K562 (cell line): Measurements from ENCODE around the gene ARHGAP22. TPM values are rescaled to one million over a fixed set of nuclear protein-coding genes. Genes with fewer than 3 reads are reported as not detected.
A peak's percentile ranks its signal among the peaks of the same experiment; 100 is the strongest.

ENCODE experiments used
- ATAC-seq: fragments of 200-7000 bp; cut with Tn5 transposase; 3 replicates; pipeline ENCODE4 v1.9.1; 2020; ENCODE audit warnings: moderate library complexity
- BruUV-seq: library from RNA; stranded (reverse); fragments of 400-500 nt; replicated peaks from 2 replicates; lab custom pipeline; 2021; lab: Mats Ljungman, UMichigan
- CTCF ChIA-PET: fragments of 300-600 bp; formaldehyde crosslinking; extraction: SDS; loops from one replicate; lab custom pipeline; 2021; ENCODE audit warnings: low intra/inter-chr PET ratio; lab: Yijun Ruan, JAX
- POLR2A ChIA-PET: fragments of 300-600, 350-650 bp; sonication (Branson Sonifier 250); formaldehyde crosslinking; extraction: SDS; loops from one replicate; lab custom pipeline; 2021; ENCODE audit warnings: antibody characterized with exemption, inconsistent platforms; lab: Yijun Ruan, JAX
- DNase-seq, 4 experiments: peaks; one replicate each; pipeline versions ENCODE4 v3.0.0 to v3.0.0-alpha.2; 2011 to 2018; ENCODE audit warnings: low spot score in 3 of 4, mixed read lengths in 3 of 4; ENCODE audit errors: extremely low read depth in 1 of 4
- FAIRE-seq: peaks from 2 replicates; lab custom pipeline; 2011; peaks lifted over from hg19 to GRCh38; lab: Jason Lieb, UNC
- H2AFZ ChIP-seq: 2 replicates; pipeline ENCODE4 v1.6.0; 2011; ENCODE audit warnings: low read depth, low read length, control low read depth, inconsistent platforms
- H3K27ac ChIP-seq: fragments of 200-600 bp; 3 replicates; pipeline ENCODE4 v1.8.0; 2011; ENCODE audit warnings: low read depth, mild to moderate bottlenecking, control low read depth, inconsistent platforms, low read length, moderate library complexity, mixed read lengths; ENCODE audit errors: extremely low read depth
- H3K27me3 ChIP-seq, 2 experiments: fragments of 300-600 bp in 1 of 2; 2 replicates in 1 of 2; 3 replicates in 1 of 2; pipeline versions ENCODE4 v1.6.0 to v1.8.0; 2011; ENCODE audit warnings: inconsistent platforms in 2 of 2, low read length in 2 of 2, mild to moderate bottlenecking in 1 of 2, mixed read lengths in 1 of 2, moderate library complexity in 1 of 2; ENCODE audit not compliant: control insufficient read depth in 2 of 2, insufficient read depth in 2 of 2
- H3K36me3 ChIP-seq: fragments of 300-600 bp; 3 replicates; pipeline ENCODE4 v1.8.0; 2011; ENCODE audit warnings: mild to moderate bottlenecking, low read length, inconsistent platforms; ENCODE audit not compliant: control insufficient read depth, insufficient read depth
- H3K4me1 ChIP-seq, 2 experiments: fragments of 200-600 bp in 1 of 2; replicated peaks in 1 of 2; 2 replicates in 1 of 2; 3 replicates in 1 of 2; pipeline versions ENCODE4 v1.5.1 to v1.8.0; 2011; ENCODE audit warnings: inconsistent platforms in 2 of 2, low read length in 2 of 2, mild to moderate bottlenecking in 1 of 2, mixed read lengths in 1 of 2, moderate library complexity in 1 of 2; ENCODE audit not compliant: control insufficient read depth in 2 of 2, insufficient read depth in 2 of 2
- H3K4me2 ChIP-seq: 2 replicates; pipeline ENCODE4 v1.6.1; 2011; ENCODE audit warnings: low read length, control low read depth, inconsistent platforms, mixed read lengths; ENCODE audit not compliant: insufficient read depth
- H3K4me3 ChIP-seq: fragments of 200-600 bp; sonication (generic), shearing (Covaris generic); 2 replicates; pipeline ENCODE4 v1.5.1; 2016; ENCODE audit warnings: control low read depth, inconsistent platforms
- H3K79me2 ChIP-seq: fragments of 200-600 bp; 3 replicates; pipeline ENCODE4 v1.8.0; 2011; ENCODE audit warnings: low read length, inconsistent platforms; ENCODE audit not compliant: control insufficient read depth, insufficient read depth
- H3K9ac ChIP-seq, 2 experiments: 2 replicates each; pipeline versions ENCODE4 v1.6.0 to v1.6.1; 2011; ENCODE audit warnings: low read depth in 2 of 2, low read length in 2 of 2, control low read depth in 1 of 2, inconsistent platforms in 1 of 2, mild to moderate bottlenecking in 1 of 2, mixed read lengths in 1 of 2; ENCODE audit not compliant: insufficient read depth in 1 of 2
- H3K9me1 ChIP-seq: one replicate; pipeline ENCODE4 v1.6.0; 2011; ENCODE audit warnings: inconsistent platforms, mild to moderate bottlenecking, low read length, moderate library complexity; ENCODE audit not compliant: control insufficient read depth, insufficient read depth
- H3K9me3 ChIP-seq: replicated peaks from 2 replicates; pipeline ENCODE4 v1.5.1; 2011; ENCODE audit warnings: low read depth, low read length, inconsistent platforms; ENCODE audit not compliant: control insufficient read depth, insufficient read depth
- H4K20me1 ChIP-seq: replicated peaks from 2 replicates; pipeline ENCODE4 v1.6.1; 2011; ENCODE audit warnings: low read length, inconsistent platforms, mixed read lengths; ENCODE audit not compliant: control insufficient read depth, insufficient read depth
- FOXP1 ChIP-seq: sonication (generic); formaldehyde crosslinking; IDR thresholded peaks from 2 replicates; pipeline ENCODE4 v1.8.0; 2022; ENCODE audit warnings: mild to moderate bottlenecking, missing genetic modification reagents
- NFE2L1 ChIP-seq: fragments of 450-650 bp; IDR thresholded peaks from 2 replicates; pipeline ENCODE4 v1.6.1; 2016; ENCODE audit warnings: missing genetic modification characterization, low read depth, mild to moderate bottlenecking, missing compliant biosample characterization, moderate library complexity, borderline replicate concordance
- POLR2AphosphoS2 ChIP-seq: IDR thresholded peaks from 2 replicates; pipeline ENCODE4 v1.6.1; 2012; ENCODE audit warnings: low read length, improper control_type of control experiment
- POLR2AphosphoS5 ChIP-seq: IDR thresholded peaks from 2 replicates; pipeline ENCODE4 v1.6.1; 2011; ENCODE audit warnings: mild to moderate bottlenecking, low read depth, low read length, moderate library complexity; ENCODE audit not compliant: control insufficient read depth, insufficient read depth
- POLR3A ChIP-seq: IDR thresholded peaks from 2 replicates; pipeline ENCODE4 v1.6.1; 2011; ENCODE audit warnings: borderline replicate concordance, mild to moderate bottlenecking, moderate library complexity; ENCODE audit not compliant: insufficient read length, insufficient read depth; ENCODE audit errors: extremely low read depth
- POLR3G ChIP-seq: IDR thresholded peaks from 2 replicates; pipeline ENCODE4 v1.6.1; 2011; ENCODE audit not compliant: insufficient read length, insufficient replicate concordance; ENCODE audit errors: extremely low read depth
- RB1 ChIP-seq: fragments of 450-650 bp; IDR thresholded peaks from 2 replicates; pipeline ENCODE4 v1.6.1; 2017; ENCODE audit warnings: low read depth, mild to moderate bottlenecking
- RBM17 ChIP-seq: fragments of 200-400 bp; formaldehyde crosslinking; IDR thresholded peaks from 2 replicates; pipeline ENCODE4 v1.6.1; 2017; ENCODE audit warnings: low read depth, mild to moderate bottlenecking, low read length, borderline replicate concordance
- TOE1 ChIP-seq, 2 experiments: fragments of 450-650 bp in 1 of 2; sonication (generic) in 1 of 2; formaldehyde crosslinking in 1 of 2; IDR thresholded peaks; 2 replicates each; pipeline versions ENCODE4 v1.7.1 to v1.8.0; 2016 to 2022; ENCODE audit warnings: borderline replicate concordance in 2 of 2, mild to moderate bottlenecking in 2 of 2, antibody characterized with exemption in 1 of 2, inconsistent platforms in 1 of 2, low read depth in 1 of 2, missing genetic modification reagents in 1 of 2, moderate library complexity in 1 of 2
- ZC3H11A ChIP-seq: IDR thresholded peaks from 2 replicates; pipeline ENCODE4 v1.6.1; 2012; ENCODE audit warnings: low read depth, low read length, improper control_type of control experiment
- ZNF3 ChIP-seq: fragments of 250-450 bp; sonication (Bioruptor Pico); IDR thresholded peaks from 2 replicates; pipeline ENCODE4 v1.5.0; 2021; ENCODE audit warnings: mild to moderate bottlenecking, moderate library complexity
- WGBS: fragments of 100-300 bp; shearing (Covaris generic); methylation state at CpG from one replicate; pipeline ENCODE4 v1.1.6; 2016; ENCODE audit warnings: low coverage, mixed read lengths; ENCODE audit not compliant: insufficient coverage; ENCODE audit errors: missing lambda C conversion rate; 5-methylcytosine and 5-hydroxymethylcytosine counted together
- in situ Hi-C: fragments of 300-500 bp; cut with MboI; formaldehyde crosslinking; loops from 4 replicates; pipeline ENCODE4 v1.15.0; 2018; ENCODE audit warnings: inconsistent platforms, mixed read lengths
- intact Hi-C: fragments of 100-400 bp; cut with micrococcal nuclease; formaldehyde crosslinking; loops from 2 replicates; pipeline ENCODE4 v1.14.2; 2022
- polyA plus RNA-seq, 8 experiments: library from polyadenylated mRNA; depleted of rRNA in 4 of 8; stranded (reverse) in 5 of 8; unstranded in 3 of 8; fragments of >200 nt; fragmentation: Nextera tagmentation in 2 of 8; fragmentation: Illumina TruSeq in 1 of 8; extraction: Ambion mirVana in 2 of 8; extraction: Trizol in 1 of 8; gene quantifications; 2 replicates each; pipeline versions ENCODE4 v1.2.1 to v1.2.3, GENCODE V29; 2011 to 2014; ENCODE audit warnings: inconsistent platforms in 1 of 8, missing spikeins in 1 of 8
- total RNA-seq, 7 experiments: library from RNA; depleted of rRNA in 6 of 7; stranded (reverse); fragments of >200 nt in 6 of 7; fragmentation: Illumina TruSeq in 2 of 7; extraction: Trizol in 2 of 7; gene quantifications; 2 replicates each; pipeline versions ENCODE4 v1.2.1 to v1.2.3, GENCODE V29; 2011 to 2021; ENCODE audit warnings: low replicate concordance in 1 of 7
- TF ChIP-seq, protein P1 (sequence below), 3 experiments: IDR thresholded peaks in 2 of 3; conservative IDR thresholded peaks in 1 of 3; 2 replicates each; pipeline ENCODE4 v1.5.1; 2011 to 2012; ENCODE audit warnings: low read length in 3 of 3, mild to moderate bottlenecking in 3 of 3, control low read depth in 2 of 3, improper control_type of control experiment in 1 of 3, inconsistent platforms in 1 of 3, low read depth in 1 of 3, mixed read lengths in 1 of 3, moderate library complexity in 1 of 3; ENCODE audit not compliant: insufficient read depth in 2 of 3

ARHGAP22 gene
- total and polyA plus RNA-seq, 9 of the 15 experiments (the other 6 are each of a cell fraction or from before 2014, with no cell fraction given): 1.3 to 28.1 (median 12.7) TPM

DNA sequence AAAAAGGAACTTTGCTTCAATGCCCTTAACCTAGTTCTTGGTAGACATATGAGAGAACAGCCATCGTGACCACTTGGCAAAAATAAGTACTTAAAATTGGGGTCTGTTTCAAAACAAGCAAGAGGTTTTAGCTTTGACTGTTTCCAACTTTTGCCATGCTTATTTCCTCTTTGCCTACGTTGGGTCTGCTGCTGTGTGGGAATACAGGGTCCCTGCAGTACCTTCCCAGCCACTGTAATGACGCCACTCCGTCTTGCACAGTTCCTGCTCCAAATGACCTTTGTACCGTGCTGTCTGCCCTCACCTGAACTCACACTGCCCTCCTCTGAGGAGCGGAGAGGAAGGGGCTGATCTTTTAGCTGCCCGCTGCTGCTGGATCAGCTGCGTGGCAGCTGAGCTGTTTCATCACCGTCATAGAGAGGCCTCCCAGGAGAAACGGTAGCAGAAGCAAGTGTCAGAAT, 165.3 kb downstream of the ARHGAP22 start:
- no peak overlapping the region for H2AFZ ChIP-seq
- no peak overlapping the region for H3K4me2 ChIP-seq
- BruUV-seq: no TSS peak
- FAIRE-seq: no peak
- no peaks in the 10 kb centered on the region for H3K9me3 ChIP-seq
- no peaks in the 10 kb centered on the region for H3K9me1 ChIP-seq
- POLR2A ChIA-PET: interaction anchor here (1.7 kb wide), 1 partner anchor 8 kb away, joined by 7 read pairs; no protein-coding TSS in a partner anchor
- WGBS: 69% methylated on average over 10 of the region's 10 CpGs
- CTCF ChIA-PET: interaction anchor here (0.7 kb wide), 1 partner anchor 12 kb away, joined by 4 read pairs; no protein-coding TSS in a partner anchor
- no peaks in the 10 kb centered on the region for H3K79me2 ChIP-seq
- peaks cover 36% of the 10 kb centered on the region for H3K36me3 ChIP-seq
- ATAC-seq: peak; percentile 18; the same call in 1 of the 3 replicates
- in situ Hi-C loops: no loop called here
- H3K9ac ChIP-seq: peak overlapping the region in 1 of 2 experiments; percentile 57; a peak in 2 of 4 replicates
- intact Hi-C loops: no loop called here
- no peak overlapping the region for H3K4me3 ChIP-seq
- H4K20me1 ChIP-seq: no peaks in the 10 kb centered on the region
- peak in 1 of 4 experiments; percentile 6 for DNase-seq
- peaks cover 5 to 8% of the 10 kb centered on the region in 2 experiments; a peak in 4 of 5 replicates for H3K4me1 ChIP-seq
- H3K27ac ChIP-seq: no peak overlapping the region
- no peaks in the 10 kb centered on the region for H3K27me3 ChIP-seq
- TF ChIP-seq ZNF3 (CRISPR knock-in tag) (no peak), POLR2AphosphoS2 (peak; percentile 11; the same call in 1 of the 2 replicates), POLR2AphosphoS5 (peak; percentile 17; the same call in 1 of the 2 replicates)

DNA sequence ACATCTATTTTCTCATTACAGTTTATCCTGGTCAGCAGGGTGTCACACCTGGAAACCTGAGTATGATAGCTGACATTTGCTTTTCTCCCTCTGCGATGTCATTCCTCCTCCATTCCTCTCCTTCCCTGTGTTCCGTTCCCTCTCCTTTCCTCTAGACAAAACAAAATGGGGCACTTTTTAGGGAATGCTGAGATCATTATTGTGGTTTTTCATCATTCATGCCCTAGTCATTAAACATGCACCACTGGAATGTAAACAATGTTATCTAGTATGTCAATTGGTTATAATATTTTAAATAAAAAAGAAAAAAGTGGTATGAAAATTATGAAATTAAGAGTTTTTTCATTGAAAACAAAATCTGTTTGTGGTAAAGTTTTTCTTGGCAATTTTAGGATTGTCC, 165.8 kb downstream of the ARHGAP22 start:
- Histone ChIP-seq H3K27ac (no peak overlapping the region), H3K9me1 (no peaks in the 10 kb centered on the region), H2AFZ (no peak overlapping the region), H3K4me1 (peaks cover 3 to 8% of the 10 kb centered on the region in 2 experiments; a peak in 3 of 5 replicates), H3K36me3 (peaks cover 36% of the 10 kb centered on the region), H3K27me3 (no peaks in the 10 kb centered on the region), H3K9ac (no peak overlapping the region), H3K4me3 (no peak overlapping the region), H3K79me2 (no peaks in the 10 kb centered on the region), H3K4me2 (no peak overlapping the region), H4K20me1 (no peaks in the 10 kb centered on the region), H3K9me3 (no peaks in the 10 kb centered on the region)
- TF ChIP-seq POLR3A (no peak), ZC3H11A (no peak), POLR3G (no peak), RBM17 (no peak), NFE2L1 (tag) (no peak), FOXP1 (CRISPR knock-in tag) (no peak), RB1 (no peak), TOE1 (IDR thresholded peaks at IDR 0.05; ENCODE audit: borderline replicate concordance) (no peak), TOE1 (CRISPR knock-in tag; IDR thresholded peaks at IDR 0.05; ENCODE audit: borderline replicate concordance, low read depth) (no peak)
- TF ChIP-seq, protein P1, sequence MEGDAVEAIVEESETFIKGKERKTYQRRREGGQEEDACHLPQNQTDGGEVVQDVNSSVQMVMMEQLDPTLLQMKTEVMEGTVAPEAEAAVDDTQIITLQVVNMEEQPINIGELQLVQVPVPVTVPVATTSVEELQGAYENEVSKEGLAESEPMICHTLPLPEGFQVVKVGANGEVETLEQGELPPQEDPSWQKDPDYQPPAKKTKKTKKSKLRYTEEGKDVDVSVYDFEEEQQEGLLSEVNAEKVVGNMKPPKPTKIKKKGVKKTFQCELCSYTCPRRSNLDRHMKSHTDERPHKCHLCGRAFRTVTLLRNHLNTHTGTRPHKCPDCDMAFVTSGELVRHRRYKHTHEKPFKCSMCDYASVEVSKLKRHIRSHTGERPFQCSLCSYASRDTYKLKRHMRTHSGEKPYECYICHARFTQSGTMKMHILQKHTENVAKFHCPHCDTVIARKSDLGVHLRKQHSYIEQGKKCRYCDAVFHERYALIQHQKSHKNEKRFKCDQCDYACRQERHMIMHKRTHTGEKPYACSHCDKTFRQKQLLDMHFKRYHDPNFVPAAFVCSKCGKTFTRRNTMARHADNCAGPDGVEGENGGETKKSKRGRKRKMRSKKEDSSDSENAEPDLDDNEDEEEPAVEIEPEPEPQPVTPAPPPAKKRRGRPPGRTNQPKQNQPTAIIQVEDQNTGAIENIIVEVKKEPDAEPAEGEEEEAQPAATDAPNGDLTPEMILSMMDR (IDR thresholded peaks at IDR 0.05 in 2 of 3, conservative IDR thresholded peaks at IDR 0.05 in 1 of 3; ENCODE audit: insufficient read depth in 2 of 3, low read depth in 1 of 3, low read length in 3 of 3): no peak
- FAIRE-seq: no peak
- ChIA-PET POLR2A (no interaction called here), CTCF (no interaction called here)
- in situ Hi-C loops: no loop called here
- intact Hi-C loops: no loop called here
- peak in 1 of 4 experiments; percentile 8 for DNase-seq
- BruUV-seq: no TSS peak
- no peak for ATAC-seq
- 91% methylated on average over 2 of the region's 2 CpGs for WGBS
